IMR-90 (cell line): Measurements from ENCODE around the gene NRXN2. TPM values are rescaled to one million over a fixed set of nuclear protein-coding genes. Genes with fewer than 3 reads are reported as not detected.

Experiments
- ATAC-seq: fragments of 200-7000 bp; cut with Tn5 transposase; 2 replicates; pipeline ENCODE4 v1.9.1; 2020; ENCODE audit warnings: low read depth, mild to moderate bottlenecking, moderate library complexity
- BruUV-seq: library from RNA; stranded (reverse); fragments of 400-500 nt; replicated peaks from 2 replicates; lab custom pipeline; 2021; lab: Mats Ljungman, UMichigan
- CTCF ChIA-PET: fragments of 300-600 bp; formaldehyde crosslinking; extraction: SDS; loops from one replicate; lab custom pipeline; 2021; ENCODE audit warnings: antibody characterized with exemption; lab: Yijun Ruan, JAX
- POLR2A ChIA-PET: fragments of 300-600 bp; sonication (Branson Sonifier 250); formaldehyde crosslinking; loops from one replicate; lab custom pipeline; 2022; ENCODE audit warnings: antibody characterized with exemption; ENCODE audit not compliant: unreplicated experiment; lab: Charles Lee
- DNase-seq: peaks from one replicate; pipeline ENCODE4 v3.0.0; 2013
- H2AFZ ChIP-seq: replicated peaks from 2 replicates; pipeline ENCODE3; 2013; ENCODE audit warnings: low read length, mild to moderate bottlenecking; ENCODE audit not compliant: poor library complexity
- H2AK5ac ChIP-seq: 2 replicates; pipeline ENCODE4 v1.6.1; 2013; ENCODE audit warnings: low read depth, low read length, inconsistent platforms
- H2AK9ac ChIP-seq: replicated peaks from 2 replicates; pipeline ENCODE3; 2013; ENCODE audit warnings: mild to moderate bottlenecking, low read depth, low read length, moderate library complexity; ENCODE audit not compliant: poor library complexity
- H2BK120ac ChIP-seq: 2 replicates; pipeline ENCODE4 v1.6.1; 2013; ENCODE audit warnings: low read depth, low read length, inconsistent platforms
- H2BK15ac ChIP-seq: 3 replicates; pipeline ENCODE4 v1.6.1; 2013; ENCODE audit warnings: low read depth, low read length, inconsistent platforms
- H2BK20ac ChIP-seq: 2 replicates; pipeline ENCODE4 v1.6.1; 2013; ENCODE audit warnings: low read depth, mild to moderate bottlenecking, inconsistent platforms, low read length, moderate library complexity
- H2BK5ac ChIP-seq: 2 replicates; pipeline ENCODE4 v1.6.1; 2013; ENCODE audit warnings: mild to moderate bottlenecking, low read depth, low read length, inconsistent platforms; ENCODE audit not compliant: poor library complexity, severe bottlenecking
- H3K14ac ChIP-seq: replicated peaks from 2 replicates; pipeline ENCODE4 v1.6.1; 2013; ENCODE audit warnings: low read depth, low read length, inconsistent platforms
- H3K18ac ChIP-seq: 2 replicates; pipeline ENCODE4 v1.6.1; 2013; ENCODE audit warnings: low read depth, low read length, control low read depth
- H3K23ac ChIP-seq: 2 replicates; pipeline ENCODE4 v1.6.1; 2013; ENCODE audit warnings: low read depth, low read length, inconsistent platforms
- H3K27ac ChIP-seq: 2 replicates; pipeline ENCODE4 v1.5.1; 2013; ENCODE audit warnings: mild to moderate bottlenecking, control low read depth, low read length; ENCODE audit not compliant: insufficient read depth
- H3K27me3 ChIP-seq: 2 replicates; pipeline ENCODE4 v1.6.1; 2013; ENCODE audit warnings: low read length; ENCODE audit not compliant: control insufficient read depth, insufficient read depth
- H3K36me3 ChIP-seq: 2 replicates; pipeline ENCODE4 v1.6.1; 2013; ENCODE audit warnings: low read length, mixed read lengths; ENCODE audit not compliant: control insufficient read depth, insufficient read depth
- H3K4ac ChIP-seq: 2 replicates; pipeline ENCODE4 v1.6.1; 2013; ENCODE audit warnings: low read depth, low read length, inconsistent platforms
- H3K4me1 ChIP-seq: 2 replicates; pipeline ENCODE4 v1.6.1; 2013; ENCODE audit warnings: low read length, mixed read lengths; ENCODE audit not compliant: control insufficient read depth, insufficient read depth
- H3K4me2 ChIP-seq: 2 replicates; pipeline ENCODE4 v1.6.1; 2013; ENCODE audit warnings: low read depth, mild to moderate bottlenecking, control low read depth, low read length, moderate library complexity
- H3K4me3 ChIP-seq: 2 replicates; pipeline ENCODE4 v1.5.1; 2013; ENCODE audit warnings: low read depth, mild to moderate bottlenecking, control low read depth, low read length, moderate library complexity; ENCODE audit not compliant: insufficient read depth
- H3K56ac ChIP-seq: 2 replicates; pipeline ENCODE4 v1.6.1; 2013; ENCODE audit warnings: low read length, inconsistent platforms; ENCODE audit not compliant: insufficient read depth; ENCODE audit errors: extremely low read depth
- H3K79me1 ChIP-seq, 2 experiments: 2 replicates each; pipeline ENCODE4 v1.6.1; 2013; ENCODE audit warnings: low read length in 2 of 2, inconsistent platforms in 1 of 2, low read depth in 1 of 2
- H3K9ac ChIP-seq: 2 replicates; pipeline ENCODE4 v1.6.1; 2013; ENCODE audit warnings: low read depth, low read length, control low read depth
- H3K9me1 ChIP-seq: 2 replicates; pipeline ENCODE4 v1.6.1; 2013; ENCODE audit warnings: low read length, inconsistent platforms; ENCODE audit not compliant: insufficient read depth
- H3K9me3 ChIP-seq: 2 replicates; pipeline ENCODE4 v1.6.1; 2013; ENCODE audit warnings: low read length; ENCODE audit not compliant: control insufficient read depth, insufficient read depth
- H4K20me1 ChIP-seq: 2 replicates; pipeline ENCODE4 v1.6.1; 2013; ENCODE audit warnings: low read length, inconsistent platforms; ENCODE audit not compliant: insufficient read depth
- H4K5ac ChIP-seq: 2 replicates; pipeline ENCODE4 v1.6.1; 2013; ENCODE audit warnings: mild to moderate bottlenecking, low read depth, low read length, control low read depth
- H4K8ac ChIP-seq, 2 experiments: 2 replicates each; pipeline ENCODE4 v1.6.1; 2013; ENCODE audit warnings: low read depth in 2 of 2, low read length in 2 of 2, control low read depth in 1 of 2, inconsistent platforms in 1 of 2
- H4K91ac ChIP-seq: 2 replicates; pipeline ENCODE4 v1.6.1; 2013; ENCODE audit warnings: low read depth, low read length, inconsistent platforms; ENCODE audit not compliant: insufficient read depth
- CEBPB ChIP-seq: IDR thresholded peaks from 2 replicates; pipeline ENCODE4 v1.6.1; 2012; ENCODE audit warnings: low read depth, low read length, improper control_type of control experiment
- RCOR1 ChIP-seq: IDR thresholded peaks from 2 replicates; pipeline ENCODE4 v1.6.1; 2012; ENCODE audit warnings: mild to moderate bottlenecking, low read length, improper control_type of control experiment; ENCODE audit not compliant: insufficient replicate concordance
- SMC3 ChIP-seq: fragments of 150-350 bp; IDR thresholded peaks from 2 replicates; pipeline ENCODE4 v1.6.1; 2016; ENCODE audit warnings: low read depth, mild to moderate bottlenecking, antibody characterized with exemption, low read length, moderate library complexity
- WGBS, 2 experiments: methylation state at CpG; one replicate each; pipeline versions ENCODE4 v1.1.5 to v1.1.7; 2013; ENCODE audit warnings: missing lambda C conversion rate in 2 of 2; ENCODE audit not compliant: insufficient read length in 1 of 2; ENCODE audit errors: extremely low coverage in 2 of 2; 5-methylcytosine and 5-hydroxymethylcytosine counted together
- dilution Hi-C: fragments of 300-500 bp; cut with HindIII; formaldehyde crosslinking; loops from one replicate; pipeline ENCODE4 v1.14.3; 2018; ENCODE audit warnings: low sequenced_read_pairs; ENCODE audit not compliant: unreplicated experiment
- in situ Hi-C: fragments of 300-500 bp; cut with MboI; formaldehyde crosslinking; loops from 3 replicates; pipeline ENCODE4 v1.14.3; 2019; ENCODE audit warnings: low sequenced_read_pairs, inconsistent platforms, mixed read lengths
- intact Hi-C: fragments of 100-400 bp; cut with micrococcal nuclease; formaldehyde crosslinking; loops from 2 replicates; pipeline ENCODE4 v1.10.0; 2022
- polyA plus RNA-seq, 3 experiments: library from polyadenylated mRNA; depleted of rRNA; stranded (reverse); fragments of >200 nt; gene quantifications; 2 replicates each; pipeline ENCODE4 v1.2.3, GENCODE V29; 2012; ENCODE audit warnings: low replicate concordance in 1 of 3
- total RNA-seq: library from RNA; depleted of rRNA; stranded (reverse); fragments of >200 nt; gene quantifications from 2 replicates; pipeline ENCODE4 v1.2.3, GENCODE V29; 2012

The NRXN2 gene
- total and polyA plus RNA-seq, 2 of the 4 experiments (the other 2 are of a cell fraction), result 0.18 to 0.22 TPM

GRCh38 chr11:64609436-64610047 is 113.5 kb downstream of the NRXN2 start:
- H3K27ac ChIP-seq, result no peak overlapping the region
- H4K91ac ChIP-seq, result no peak overlapping the region
- intact Hi-C loops, result no loop called here
- H4K8ac ChIP-seq, result no peak overlapping the region
- no TSS peak for BruUV-seq
- H2AK5ac ChIP-seq, result no peak overlapping the region
- H3K36me3 ChIP-seq, result no peaks in the 10 kb centered on the region
- H2BK5ac ChIP-seq, result no peak overlapping the region
- no peaks in the 10 kb centered on the region for H3K9me1 ChIP-seq
- no peak overlapping the region for H3K4me2 ChIP-seq
- H3K56ac ChIP-seq, result no peak overlapping the region
- H3K18ac ChIP-seq, result no peak overlapping the region
- dilution Hi-C loops, result no loop called here
- in situ Hi-C loops, result no loop called here
- TF ChIP-seq CEBPB (no peak), RCOR1 (no peak), SMC3 (no peak)
- POLR2A ChIA-PET, result no interaction called here
- H3K4me1 ChIP-seq, result no peaks in the 10 kb centered on the region
- no peak overlapping the region for H3K9ac ChIP-seq
- H3K14ac ChIP-seq, result no peak overlapping the region
- WGBS, 2 experiments, result 55% methylated on average over 2 of the region's 5 CpGs; no CpG with 5 or more reads in 1 of the 2 experiments
- H3K4ac ChIP-seq, result no peak overlapping the region
- ATAC-seq (no peak), DNase-seq (no peak)
- H2BK15ac ChIP-seq, result no peak overlapping the region
- no peak overlapping the region for H2BK120ac ChIP-seq
- no peak overlapping the region for H2BK20ac ChIP-seq
- no peak overlapping the region for H2AFZ ChIP-seq
- H3K27me3 ChIP-seq, result peaks cover 66% of the 10 kb centered on the region
- H2AK9ac ChIP-seq, result no peak overlapping the region
- no peaks in the 10 kb centered on the region for H3K9me3 ChIP-seq
- no peaks in the 10 kb centered on the region for H3K79me1 ChIP-seq
- no peak overlapping the region for H4K5ac ChIP-seq
- H3K4me3 ChIP-seq, result no peak overlapping the region
- CTCF ChIA-PET, result no interaction called here
- H4K20me1 ChIP-seq, result no peaks in the 10 kb centered on the region
- H3K23ac ChIP-seq, result no peak overlapping the region
